NOMO-1 treated with DMSO at 0.1 percent for 48 hours (cell line): ENCODE measurements around the gene TSSC4.

Source experiments
- DNase-seq: peaks from one replicate; lab custom pipeline; 2025; ENCODE audit not compliant: unreplicated experiment; lab: John Stamatoyannopoulos, UW

TSSC4 gene

GRCh38 chr11:2415601-2416380, 15.2 kb downstream of the TSSC4 start:
- no peak for DNase-seq

- DNase-seq = no peak
These were observed 16.2 kb downstream of the TSSC4 start for GRCh38 chr11:2416765-2417164.

- no peak for DNase-seq
These were observed 17.5 kb downstream of the TSSC4 start for GRCh38 chr11:2417856-2418692.

- no peak for DNase-seq
These were observed 18.3 kb downstream of the TSSC4 start for GRCh38 chr11:2418693-2419360.

- DNase-seq = peak; percentile 75
These were observed 19.3 kb downstream of the TSSC4 start for GRCh38 chr11:2419638-2420501.

- DNase-seq = peak; percentile 72
These were observed 20.1 kb downstream of the TSSC4 start for GRCh38 chr11:2420502-2421225.

GRCh38 chr11:2421226-2421994, 20.9 kb downstream of the TSSC4 start:
- no peak for DNase-seq

GRCh38 chr11:2421996-2422395, 21.4 kb downstream of the TSSC4 start:
- no peak for DNase-seq

GRCh38 chr11:2422461-2423156, 22.1 kb downstream of the TSSC4 start:
- no peak for DNase-seq

GRCh38 chr11:2423157-2424025, 22.8 kb downstream of the TSSC4 start:
- DNase-seq = no peak

- DNase-seq = no peak
These were observed 24.4 kb downstream of the TSSC4 start for GRCh38 chr11:2424811-2425495.

- DNase-seq = no peak
These were observed 25.0 kb downstream of the TSSC4 start for GRCh38 chr11:2425506-2425905.

- no peak for DNase-seq
These were observed 25.7 kb downstream of the TSSC4 start for GRCh38 chr11:2426221-2426620.

- no peak for DNase-seq
These were observed 26.4 kb downstream of the TSSC4 start for GRCh38 chr11:2426826-2427521.

- no peak for DNase-seq
These were observed 27.3 kb downstream of the TSSC4 start for GRCh38 chr11:2427721-2428321.

GRCh38 chr11:2428322-2428795, 27.8 kb downstream of the TSSC4 start:
- DNase-seq = peak; percentile 54
